ENCODE results near the gene MBD3. TPM values are rescaled to one million over a fixed set of nuclear protein-coding genes. Genes with fewer than 3 reads are reported as not detected.

MBD3 gene
- total RNA-seq, 1 experiment from 2014 or later = 114 TPM

- BruUV-seq (replicated peaks) = no TSS peak
- ChIA-PET POLR2A (interaction anchor here (1.0 to 1.6 kb wide), 2 partner anchors 10 to 13 kb away, joined by 3 to 10 read pairs; no protein-coding TSS in a partner anchor), CTCF (no interaction called here)
- Mint-ChIP-seq H3K4me1 (ENCODE audit: insufficient read depth, unreplicated experiment) (no peaks in the 10 kb centered on the region), H3K36me3 (ENCODE audit: insufficient read depth, unreplicated experiment) (peaks cover 79% of the 10 kb centered on the region), H3K9me3 (ENCODE audit: unreplicated experiment) (no peaks in the 10 kb centered on the region), H3K27me3 (ENCODE audit: insufficient read depth, unreplicated experiment) (no peaks in the 10 kb centered on the region), H3K4me3 (ENCODE audit: unreplicated experiment) (no peak overlapping the region), H3K27ac (ENCODE audit: low read depth, unreplicated experiment) (no peak overlapping the region)
- no peak for TF ChIP-seq CTCF (IDR thresholded peaks at IDR 0.05; ENCODE audit: unreplicated experiment)
- no peak for DNase-seq (ENCODE audit: unreplicated experiment)
- intact Hi-C loops (cut with micrococcal nuclease) = no loop called here
Observed at GRCh38 chr19:1577929-1578618, 14.6 kb downstream of the MBD3 start.

- BruUV-seq (replicated peaks) = no TSS peak
- POLR2A ChIA-PET = interaction anchor here (1.0 kb wide), 1 partner anchor 13 kb away, joined by 3 read pairs; no protein-coding TSS in a partner anchor
Observed at GRCh38 chr19:1577090-1577928, 15.4 kb downstream of the MBD3 start.

GRCh38 chr19:1576242-1577089 lies 16.2 kb downstream of the MBD3 start:
- Mint-ChIP-seq H3K4me1 (ENCODE audit: insufficient read depth, unreplicated experiment) (no peaks in the 10 kb centered on the region), H3K27me3 (ENCODE audit: insufficient read depth, unreplicated experiment) (no peaks in the 10 kb centered on the region), H3K36me3 (ENCODE audit: insufficient read depth, unreplicated experiment) (peaks cover 63% of the 10 kb centered on the region), H3K27ac (ENCODE audit: low read depth, unreplicated experiment) (no peak overlapping the region), H3K4me3 (ENCODE audit: unreplicated experiment) (no peak overlapping the region), H3K9me3 (ENCODE audit: unreplicated experiment) (no peaks in the 10 kb centered on the region)
- ChIA-PET POLR2A (interaction anchor here (2.2 kb wide), 1 partner anchor 14 kb away, joined by 11 read pairs; no protein-coding TSS in a partner anchor), CTCF (no interaction called here)
- DNase-seq (ENCODE audit: unreplicated experiment) = no peak
- BruUV-seq (replicated peaks) = TSS peak; percentile 27
- intact Hi-C loops (cut with micrococcal nuclease) = no loop called here
- TF ChIP-seq CTCF (IDR thresholded peaks at IDR 0.05; ENCODE audit: unreplicated experiment) = no peak

More at GRCh38 chr19:1577090-1577928, 15.4 kb downstream of the MBD3 start:
- no peak for TF ChIP-seq CTCF (IDR thresholded peaks at IDR 0.05; ENCODE audit: unreplicated experiment)
- H3K9me3 Mint-ChIP-seq (ENCODE audit: unreplicated experiment) = no peaks in the 10 kb centered on the region
- no peak overlapping the region for H3K27ac Mint-ChIP-seq (ENCODE audit: low read depth, unreplicated experiment)
- H3K27me3 Mint-ChIP-seq (ENCODE audit: insufficient read depth, unreplicated experiment) = no peaks in the 10 kb centered on the region
- no peaks in the 10 kb centered on the region for H3K4me1 Mint-ChIP-seq (ENCODE audit: insufficient read depth, unreplicated experiment)
- H3K4me3 Mint-ChIP-seq (ENCODE audit: unreplicated experiment) = no peak overlapping the region
- H3K36me3 Mint-ChIP-seq (ENCODE audit: insufficient read depth, unreplicated experiment) = peaks cover 72% of the 10 kb centered on the region
- intact Hi-C loops (cut with micrococcal nuclease) = no loop called here
- DNase-seq (ENCODE audit: unreplicated experiment) = no peak
- CTCF ChIA-PET = no interaction called here

All from MCF 10A (cell line).